Bronchial epithelial cell (primary cell): Measurements from ENCODE around the gene CACNA1H. TPM values are rescaled to one million over a fixed set of nuclear protein-coding genes. Genes with fewer than 3 reads are reported as not detected.

Source experiments
- DNase-seq: peaks from one replicate; pipeline ENCODE4 v3.0.0-alpha.2; 2010; ENCODE audit warnings: low read depth
- FAIRE-seq: peaks from 2 replicates; lab custom pipeline; 2011; peaks lifted over from hg19 to GRCh38; lab: Jason Lieb, UNC
- H3K27me3 ChIP-seq: 2 replicates; pipeline ENCODE4 v1.5.1; 2011; ENCODE audit warnings: low read length; ENCODE audit not compliant: control insufficient read depth, insufficient read depth
- H3K36me3 ChIP-seq: 2 replicates; pipeline ENCODE4 v1.5.1; 2011; ENCODE audit warnings: low read length; ENCODE audit not compliant: control insufficient read depth, insufficient read depth
- H3K4me3 ChIP-seq: 2 replicates; pipeline ENCODE4 v1.5.1; 2011; ENCODE audit warnings: mild to moderate bottlenecking, low read depth, low read length, control low read depth
- CTCF ChIP-seq: IDR thresholded peaks from 2 replicates; pipeline ENCODE4 v1.5.1; 2011; ENCODE audit warnings: mild to moderate bottlenecking, moderate library complexity, low read length, control low read depth, inconsistent platforms; ENCODE audit not compliant: insufficient read depth, severe bottlenecking
- total RNA-seq: library from RNA; depleted of rRNA; stranded (reverse); fragments of >200 nt; gene quantifications from 2 replicates; pipeline ENCODE4 v1.2.1, GENCODE V29; 2014

The CACNA1H gene
- total RNA-seq, 1 donor from 2014 or later: not detected

GRCh38 chr16:1167276-1168107 lies 14.6 kb downstream of the CACNA1H start:
- no peaks in the 10 kb centered on the region for H3K27me3 ChIP-seq
- FAIRE-seq (no peak), DNase-seq (no peak)

GRCh38 chr16:1168837-1169236 lies 15.9 kb downstream of the CACNA1H start:
- FAIRE-seq: no peak
- no peak overlapping the region for H3K4me3 ChIP-seq
- H3K36me3 ChIP-seq: no peaks in the 10 kb centered on the region
- no peak for TF ChIP-seq CTCF
- H3K27me3 ChIP-seq: no peaks in the 10 kb centered on the region
- no peak for DNase-seq

More at GRCh38 chr16:1167276-1168107, 14.6 kb downstream of the CACNA1H start:
- TF ChIP-seq CTCF: no peak
- Histone ChIP-seq H3K4me3 (no peak overlapping the region), H3K36me3 (no peaks in the 10 kb centered on the region)

GRCh38 chr16:1169285-1170075 lies 16.6 kb downstream of the CACNA1H start:
- Histone ChIP-seq H3K27me3 (no peaks in the 10 kb centered on the region), H3K4me3 (no peak overlapping the region), H3K36me3 (no peaks in the 10 kb centered on the region)
- FAIRE-seq: no peak
- no peak for TF ChIP-seq CTCF
- no peak for DNase-seq

GRCh38 chr16:1170076-1170418 lies 17.1 kb downstream of the CACNA1H start:
- DNase-seq: no peak
- Histone ChIP-seq H3K36me3 (no peaks in the 10 kb centered on the region), H3K27me3 (no peaks in the 10 kb centered on the region), H3K4me3 (no peak overlapping the region)
- no peak for FAIRE-seq
- TF ChIP-seq CTCF: no peak

GRCh38 chr16:1171001-1171400 lies 18.1 kb downstream of the CACNA1H start:
- no peak overlapping the region for H3K4me3 ChIP-seq
- no peaks in the 10 kb centered on the region for H3K27me3 ChIP-seq
- no peak for TF ChIP-seq CTCF
- DNase-seq (no peak), FAIRE-seq (no peak)
- H3K36me3 ChIP-seq: no peaks in the 10 kb centered on the region
